ENCODE results near the gene ZNF678. TPM values are rescaled to one million over a fixed set of nuclear protein-coding genes. Genes with fewer than 3 reads are reported as not detected.

Gene ZNF678
- total and polyA plus RNA-seq, 2 of the 4 experiments (the other 2 are of a cell fraction): 1.3 to 4.8 TPM

DNA sequence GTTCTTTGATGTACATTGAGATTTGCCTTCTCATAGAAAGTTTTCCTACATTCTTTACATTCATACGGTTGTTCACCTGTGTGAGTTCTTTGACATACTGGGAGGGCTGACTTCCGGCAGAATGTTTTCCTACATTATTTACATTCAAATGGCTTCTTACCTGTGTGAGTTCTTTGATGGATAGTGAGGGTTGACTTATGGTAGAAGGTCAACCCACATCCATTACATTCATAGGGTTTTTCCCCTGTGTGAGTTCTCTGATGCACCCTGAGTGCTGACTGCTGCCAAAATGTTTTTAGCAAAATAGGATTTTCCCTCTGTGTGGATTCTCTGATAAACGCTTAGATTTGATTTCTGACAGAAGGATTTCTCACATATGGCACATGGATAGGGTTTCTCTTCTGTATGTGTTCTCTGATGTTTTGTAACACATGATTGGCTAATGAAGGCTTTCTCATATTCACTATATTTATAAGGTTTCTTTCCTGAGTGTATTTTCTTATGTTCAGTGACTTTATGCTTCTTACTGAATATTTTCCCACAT, 134.0 kb downstream of the ZNF678 start:
- in situ Hi-C loops (cut with MboI; ENCODE audit: low sequenced_read_pairs): no loop called here

More for the DNA sequence above, 134.0 kb downstream of the ZNF678 start:
- no peak overlapping the region for H2AK5ac ChIP-seq (ENCODE audit: low read depth, low read length)
- ATAC-seq (ENCODE audit: low read depth) (no peak), DNase-seq (no peak)
- no peak overlapping the region for H2AFZ ChIP-seq (replicated peaks; ENCODE audit: low read length, poor library complexity)
- no peak overlapping the region for H4K5ac ChIP-seq (ENCODE audit: low read depth, low read length)
- no peak overlapping the region for H3K18ac ChIP-seq (ENCODE audit: low read depth, low read length)
- no peak overlapping the region for H3K4me3 ChIP-seq (ENCODE audit: insufficient read depth, low read depth, low read length)
- H4K8ac ChIP-seq (ENCODE audit: low read depth in 2 of 2, low read length in 2 of 2): no peak overlapping the region
- ChIA-PET POLR2A (ENCODE audit: unreplicated experiment) (no interaction called here), CTCF (no interaction called here)
- dilution Hi-C loops (cut with HindIII; ENCODE audit: low sequenced_read_pairs, unreplicated experiment): no loop called here
- H3K9ac ChIP-seq (ENCODE audit: low read depth, low read length): no peak overlapping the region
- peaks cover 7% of the 10 kb centered on the region for H3K9me3 ChIP-seq (ENCODE audit: control insufficient read depth, insufficient read depth, low read length)
- no peaks in the 10 kb centered on the region for H4K20me1 ChIP-seq (ENCODE audit: insufficient read depth, low read length)
- H3K23ac ChIP-seq (ENCODE audit: low read depth, low read length): no peak overlapping the region
- no peak overlapping the region for H2BK5ac ChIP-seq (ENCODE audit: low read depth, low read length, poor library complexity, severe bottlenecking)
- no CpG with 5 or more reads among the region's 3 CpGs for WGBS, 2 experiments (ENCODE audit: extremely low coverage in 2 of 2, insufficient read length in 1 of 2)
- no peaks in the 10 kb centered on the region for H3K27me3 ChIP-seq (ENCODE audit: control insufficient read depth, insufficient read depth, low read length)
- H3K4me2 ChIP-seq (ENCODE audit: low read depth, low read length): no peak overlapping the region
- no peaks in the 10 kb centered on the region for H3K9me1 ChIP-seq (ENCODE audit: insufficient read depth, low read length)
- H3K4me1 ChIP-seq (ENCODE audit: control insufficient read depth, insufficient read depth, low read length): no peaks in the 10 kb centered on the region
- H3K4ac ChIP-seq (ENCODE audit: low read depth, low read length): no peak overlapping the region
- no peak overlapping the region for H2AK9ac ChIP-seq (replicated peaks; ENCODE audit: low read depth, low read length, poor library complexity)
- no peaks in the 10 kb centered on the region for H3K79me1 ChIP-seq (ENCODE audit: low read depth in 1 of 2, low read length in 2 of 2)
- intact Hi-C loops (cut with micrococcal nuclease): no loop called here
- BruUV-seq (replicated peaks): no TSS peak
- H2BK20ac ChIP-seq (ENCODE audit: low read depth, low read length): no peak overlapping the region
- no peak overlapping the region for H2BK15ac ChIP-seq (ENCODE audit: low read depth, low read length)
- no peak overlapping the region for H3K27ac ChIP-seq (ENCODE audit: insufficient read depth, low read length)
- no peak overlapping the region for H2BK120ac ChIP-seq (ENCODE audit: low read depth, low read length)
- no peak overlapping the region for H3K14ac ChIP-seq (replicated peaks; ENCODE audit: low read depth, low read length)
- H4K91ac ChIP-seq (ENCODE audit: insufficient read depth, low read depth, low read length): no peak overlapping the region
- no peaks in the 10 kb centered on the region for H3K36me3 ChIP-seq (ENCODE audit: control insufficient read depth, insufficient read depth, low read length)
- TF ChIP-seq CHD1 (IDR thresholded peaks at IDR 0.05; ENCODE audit: low read depth, low read length): no peak
- TF ChIP-seq CEBPB (IDR thresholded peaks at IDR 0.05; ENCODE audit: low read depth, low read length): no peak
- TF ChIP-seq, protein P1, sequence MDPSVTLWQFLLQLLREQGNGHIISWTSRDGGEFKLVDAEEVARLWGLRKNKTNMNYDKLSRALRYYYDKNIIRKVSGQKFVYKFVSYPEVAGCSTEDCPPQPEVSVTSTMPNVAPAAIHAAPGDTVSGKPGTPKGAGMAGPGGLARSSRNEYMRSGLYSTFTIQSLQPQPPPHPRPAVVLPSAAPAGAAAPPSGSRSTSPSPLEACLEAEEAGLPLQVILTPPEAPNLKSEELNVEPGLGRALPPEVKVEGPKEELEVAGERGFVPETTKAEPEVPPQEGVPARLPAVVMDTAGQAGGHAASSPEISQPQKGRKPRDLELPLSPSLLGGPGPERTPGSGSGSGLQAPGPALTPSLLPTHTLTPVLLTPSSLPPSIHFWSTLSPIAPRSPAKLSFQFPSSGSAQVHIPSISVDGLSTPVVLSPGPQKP (IDR thresholded peaks at IDR 0.05; ENCODE audit: borderline replicate concordance, low read depth, low read length): no peak
- no peak for TF ChIP-seq MXI1 (IDR thresholded peaks at IDR 0.05; ENCODE audit: borderline replicate concordance, low read depth, low read length)
- TF ChIP-seq, protein P2, sequence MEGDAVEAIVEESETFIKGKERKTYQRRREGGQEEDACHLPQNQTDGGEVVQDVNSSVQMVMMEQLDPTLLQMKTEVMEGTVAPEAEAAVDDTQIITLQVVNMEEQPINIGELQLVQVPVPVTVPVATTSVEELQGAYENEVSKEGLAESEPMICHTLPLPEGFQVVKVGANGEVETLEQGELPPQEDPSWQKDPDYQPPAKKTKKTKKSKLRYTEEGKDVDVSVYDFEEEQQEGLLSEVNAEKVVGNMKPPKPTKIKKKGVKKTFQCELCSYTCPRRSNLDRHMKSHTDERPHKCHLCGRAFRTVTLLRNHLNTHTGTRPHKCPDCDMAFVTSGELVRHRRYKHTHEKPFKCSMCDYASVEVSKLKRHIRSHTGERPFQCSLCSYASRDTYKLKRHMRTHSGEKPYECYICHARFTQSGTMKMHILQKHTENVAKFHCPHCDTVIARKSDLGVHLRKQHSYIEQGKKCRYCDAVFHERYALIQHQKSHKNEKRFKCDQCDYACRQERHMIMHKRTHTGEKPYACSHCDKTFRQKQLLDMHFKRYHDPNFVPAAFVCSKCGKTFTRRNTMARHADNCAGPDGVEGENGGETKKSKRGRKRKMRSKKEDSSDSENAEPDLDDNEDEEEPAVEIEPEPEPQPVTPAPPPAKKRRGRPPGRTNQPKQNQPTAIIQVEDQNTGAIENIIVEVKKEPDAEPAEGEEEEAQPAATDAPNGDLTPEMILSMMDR (conservative IDR thresholded peaks at IDR 0.05; ENCODE audit: low read depth, low read length): no peak
- TF ChIP-seq BHLHE40 (IDR thresholded peaks at IDR 0.05; ENCODE audit: low read depth, low read length): no peak
- no peak for TF ChIP-seq MAZ (IDR thresholded peaks at IDR 0.05; ENCODE audit: borderline replicate concordance, low read depth, low read length)
- no peak for TF ChIP-seq RFX5 (IDR thresholded peaks at IDR 0.05; ENCODE audit: low read depth, low read length)
- TF ChIP-seq RAD21 (IDR thresholded peaks at IDR 0.05; ENCODE audit: low read length): no peak
- no peak for TF ChIP-seq FOS (IDR thresholded peaks at IDR 0.05; ENCODE audit: low read depth, low read length)
- no peak for TF ChIP-seq RCOR1 (IDR thresholded peaks at IDR 0.05; ENCODE audit: insufficient replicate concordance, low read length)
- no peak for TF ChIP-seq NFE2L2 (IDR thresholded peaks at IDR 0.05; ENCODE audit: low read depth, low read length)
- TF ChIP-seq POLR2A (IDR thresholded peaks at IDR 0.05; ENCODE audit: low read depth, low read length): no peak
- H3K56ac ChIP-seq (ENCODE audit: extremely low read depth, insufficient read depth, low read length): no peak overlapping the region
